ENCODE data around the gene GNA14. TPM values are rescaled to one million over a fixed set of nuclear protein-coding genes. Genes with fewer than 3 reads are reported as not detected.

The GNA14 gene
- polyA plus RNA-seq, 1 donor from 2014 or later = 0.40 TPM

- no peaks in the 10 kb centered on the region for H3K9me3 ChIP-seq (ENCODE audit: low read length)
- H3F3A ChIP-seq (ENCODE audit: insufficient read depth, low read length, poor library complexity, severe bottlenecking) = no peaks in the 10 kb centered on the region
- no peak overlapping the region for H3K4me2 ChIP-seq (ENCODE audit: low read length)
- no peaks in the 10 kb centered on the region for H3K27me3 ChIP-seq (ENCODE audit: insufficient read depth, low read depth, low read length)
- no peak overlapping the region for H3K27ac ChIP-seq (ENCODE audit: low read length)
- no peaks in the 10 kb centered on the region for H3K79me2 ChIP-seq (replicated peaks; ENCODE audit: insufficient read depth, low read length)
- no peaks in the 10 kb centered on the region for H4K20me1 ChIP-seq (ENCODE audit: insufficient read depth)
- no peaks in the 10 kb centered on the region for H3K36me3 ChIP-seq (ENCODE audit: insufficient read depth, low read length)
- no peak overlapping the region for H3K9ac ChIP-seq (ENCODE audit: low read length)
- no peak overlapping the region for H2AFZ ChIP-seq (ENCODE audit: low read depth, low read length)
- no peaks in the 10 kb centered on the region for H3K9me2 ChIP-seq (ENCODE audit: insufficient read depth, low read length)
- no peak for TF ChIP-seq MXI1 (conservative IDR thresholded peaks at IDR 0.05; ENCODE audit: poor library complexity, severe bottlenecking)
- TF ChIP-seq POLR2AphosphoS5 (IDR thresholded peaks at IDR 0.05) = no peak
- TF ChIP-seq EZH2 (IDR thresholded peaks at IDR 0.05; ENCODE audit: borderline replicate concordance, insufficient read depth, low read length, poor library complexity, severe bottlenecking) = no peak
- no peak for TF ChIP-seq EP300 (conservative IDR thresholded peaks at IDR 0.05; ENCODE audit: poor library complexity, severe bottlenecking)
- TF ChIP-seq SMC3 (conservative IDR thresholded peaks at IDR 0.05; ENCODE audit: poor library complexity) = no peak
- TF ChIP-seq TAF1 (IDR thresholded peaks at IDR 0.05; ENCODE audit: low read depth) = no peak
- no peak for TF ChIP-seq RAD21 (conservative IDR thresholded peaks at IDR 0.05)
- no peak for TF ChIP-seq REST (IDR thresholded peaks at IDR 0.05; ENCODE audit: borderline replicate concordance)
- no peak for TF ChIP-seq CTCF (IDR thresholded peaks at IDR 0.05; ENCODE audit: poor library complexity, severe bottlenecking)
- H3K4me3 ChIP-seq (ENCODE audit: low read length) = no peak overlapping the region
These were observed 45.3 kb downstream of the GNA14 start for GRCh38 chr9:77602852-77603251.

- Histone ChIP-seq H3K4me3 (ENCODE audit: low read length) (no peak overlapping the region), H3F3A (ENCODE audit: insufficient read depth, low read length, poor library complexity, severe bottlenecking) (no peaks in the 10 kb centered on the region), H2AFZ (ENCODE audit: low read depth, low read length) (no peak overlapping the region), H3K9ac (ENCODE audit: low read length) (no peak overlapping the region), H4K20me1 (ENCODE audit: insufficient read depth) (no peaks in the 10 kb centered on the region), H3K9me2 (ENCODE audit: insufficient read depth, low read length) (no peaks in the 10 kb centered on the region), H3K27ac (ENCODE audit: low read length) (no peak overlapping the region), H3K79me2 (replicated peaks; ENCODE audit: insufficient read depth, low read length) (no peaks in the 10 kb centered on the region), H3K36me3 (ENCODE audit: insufficient read depth, low read length) (no peaks in the 10 kb centered on the region), H3K9me3 (ENCODE audit: low read length) (no peaks in the 10 kb centered on the region), H3K4me2 (ENCODE audit: low read length) (no peak overlapping the region), H3K27me3 (ENCODE audit: insufficient read depth, low read depth, low read length) (no peaks in the 10 kb centered on the region)
- TF ChIP-seq CTCF (IDR thresholded peaks at IDR 0.05; ENCODE audit: poor library complexity, severe bottlenecking) (no peak), RAD21 (conservative IDR thresholded peaks at IDR 0.05) (no peak), TAF1 (IDR thresholded peaks at IDR 0.05; ENCODE audit: low read depth) (no peak), MXI1 (conservative IDR thresholded peaks at IDR 0.05; ENCODE audit: poor library complexity, severe bottlenecking) (no peak), EZH2 (IDR thresholded peaks at IDR 0.05; ENCODE audit: borderline replicate concordance, insufficient read depth, low read length, poor library complexity, severe bottlenecking) (no peak), SMC3 (conservative IDR thresholded peaks at IDR 0.05; ENCODE audit: poor library complexity) (no peak), POLR2AphosphoS5 (IDR thresholded peaks at IDR 0.05) (no peak), EP300 (conservative IDR thresholded peaks at IDR 0.05; ENCODE audit: poor library complexity, severe bottlenecking) (no peak), REST (IDR thresholded peaks at IDR 0.05; ENCODE audit: borderline replicate concordance) (no peak)
These were observed 46.5 kb downstream of the GNA14 start for GRCh38 chr9:77601476-77602099.
